ENCODE measurements around the gene ZNF503. TPM values are rescaled to one million over a fixed set of nuclear protein-coding genes. Genes with fewer than 3 reads are reported as not detected.
A peak's percentile ranks its signal among the peaks of the same experiment; 100 is the strongest.

Gene ZNF503
- total and polyA plus RNA-seq, 2 of the 8 experiments (the other 6 are each of a cell fraction or from before 2014, with no cell fraction given) = 0.03 to 0.13 TPM

DNA sequence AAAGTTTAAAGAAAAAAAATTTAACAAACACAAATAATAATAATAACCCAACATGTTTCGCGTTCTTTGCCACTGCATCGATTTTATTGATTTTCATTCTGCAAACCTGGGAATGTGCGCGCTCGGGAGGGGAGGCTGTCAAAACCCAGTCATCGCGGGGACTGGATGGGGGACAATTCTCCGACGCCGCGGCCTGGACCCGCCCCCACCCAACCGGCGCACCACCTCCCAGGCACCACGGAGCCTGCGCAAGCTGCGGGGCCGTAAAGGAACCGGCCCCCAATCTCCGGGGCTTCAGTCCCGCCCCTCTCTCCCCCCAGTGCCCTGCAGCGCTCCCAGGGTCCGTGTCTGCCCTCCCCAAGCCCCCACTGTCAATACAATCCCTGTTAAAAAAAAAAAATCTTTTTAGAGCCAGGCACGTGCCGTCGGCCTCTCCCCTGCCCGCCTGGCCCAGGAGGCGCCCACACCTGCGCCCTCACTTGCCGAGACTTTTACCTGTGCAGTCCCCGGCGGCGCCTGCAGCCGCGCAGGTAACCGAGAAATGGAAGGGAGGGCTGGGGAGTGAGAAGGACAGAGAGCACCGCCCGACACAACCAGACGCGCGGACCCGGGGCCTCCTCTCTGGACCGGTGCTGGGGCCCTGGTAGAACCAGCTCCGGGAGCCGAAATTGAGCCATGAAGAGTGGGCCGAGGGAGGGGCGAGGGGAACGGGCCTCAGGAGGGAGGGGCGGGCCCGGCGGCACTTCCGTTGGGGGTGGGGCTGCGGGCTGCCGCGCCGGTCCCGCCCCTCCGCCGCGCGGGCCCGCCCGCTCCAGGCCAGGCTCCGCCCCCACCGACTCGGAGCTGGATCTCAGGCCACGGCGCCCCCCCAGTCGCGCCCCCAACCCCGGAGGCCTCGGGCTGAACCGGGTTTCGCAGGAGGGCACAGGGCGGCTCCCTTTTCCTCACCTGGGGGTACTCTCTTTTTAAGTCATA is 7.6 kb upstream of the ZNF503 start:
- POLR2A ChIA-PET (ENCODE audit: partially characterized antibody) = interaction anchor here (1.1 to 1.4 kb wide), 2 partner anchors 10 to 13 kb away, joined by 4 read pairs; no protein-coding TSS in a partner anchor
- peaks cover 7% of the 10 kb centered on the region; the same call in 1 of the 2 replicates for H3K23me2 ChIP-seq (ENCODE audit: low read depth, low read length)
- 1% methylated on average over 23 of the region's 76 CpGs; no CpG with 5 or more reads in 1 of the 2 experiments for WGBS, 2 experiments (ENCODE audit: extremely low coverage in 1 of 2, insufficient coverage in 1 of 2, insufficient read length in 1 of 2, insufficient replicate concordance in 2 of 2, low coverage in 1 of 2, low lambda C conversion rate in 2 of 2, missing lambda C conversion rate in 1 of 2)
- H2BK5ac ChIP-seq (ENCODE audit: low read depth, low read length) = no peak overlapping the region
- H4K20me1 ChIP-seq (replicated peaks in 1 of 2; ENCODE audit: control insufficient read depth in 1 of 2, insufficient read depth in 2 of 2, low read length in 2 of 2) = peaks cover 18 to 21% of the 10 kb centered on the region in 2 experiments
- H2BK12ac ChIP-seq (ENCODE audit: low read depth, low read length) = 0 out of 2 replicates have a peak overlapping the region, but pooled peaks have one; percentile 9
- H2AK5ac ChIP-seq (ENCODE audit: low read depth, low read length) = no peak overlapping the region
- peaks cover 0 to 10% (median 0%) of the 10 kb centered on the region in 4 experiments; a peak in 1 of 8 replicates for H3K36me3 ChIP-seq (ENCODE audit: control insufficient read depth in 2 of 4, insufficient read depth in 4 of 4, low read length in 3 of 4)
- no peak overlapping the region for H3K23ac ChIP-seq (ENCODE audit: insufficient read length)
- FAIRE-seq = no peak
- no peak overlapping the region for H3K4ac ChIP-seq (replicated peaks; ENCODE audit: insufficient read length, low read depth, low read length)
- no peak overlapping the region for H4K5ac ChIP-seq (ENCODE audit: insufficient read length, low read depth, low read length)
- H3K4me2 ChIP-seq (ENCODE audit: insufficient read depth in 1 of 2, low read depth in 2 of 2, low read length in 2 of 2) = peak overlapping the region; percentile 82 to 92
- H4K91ac ChIP-seq (replicated peaks; ENCODE audit: insufficient read length, low read length) = no peak overlapping the region
- H2BK15ac ChIP-seq (ENCODE audit: low read length) = no peak overlapping the region
- no peaks in the 10 kb centered on the region for H3K79me2 ChIP-seq (ENCODE audit: control insufficient read depth in 1 of 2, insufficient read depth in 2 of 2, low read length in 2 of 2)
- no peak overlapping the region for H2BK20ac ChIP-seq (ENCODE audit: low read length)
- no peaks in the 10 kb centered on the region; a peak in 1 of 4 replicates for H3K9me3 ChIP-seq (ENCODE audit: insufficient read depth in 2 of 2, low read depth in 1 of 2, low read length in 1 of 2)
- no peak overlapping the region; the same call in 1 of the 2 replicates for H4K8ac ChIP-seq (ENCODE audit: extremely low read depth, insufficient read depth, low read length)
- H2BK120ac ChIP-seq (replicated peaks; ENCODE audit: low read depth, low read length) = no peak overlapping the region
- peaks cover 77 to 99% (median 95%) of the 10 kb centered on the region in 4 experiments for H3K27me3 ChIP-seq (replicated peaks in 1 of 4; ENCODE audit: control insufficient read depth in 3 of 4, extremely low read depth in 1 of 4, insufficient read depth in 3 of 4, low read length in 3 of 4)
- H2AFZ ChIP-seq (ENCODE audit: low read length) = peak overlapping the region; percentile 70; the same call in 1 of the 2 replicates
- no peaks in the 10 kb centered on the region for H3K79me1 ChIP-seq (ENCODE audit: low read depth, low read length)
- no peak overlapping the region; the same call in 1 of the 2 replicates for H3K18ac ChIP-seq (ENCODE audit: extremely low read depth, low read length)
- H3K56ac ChIP-seq (replicated peaks; ENCODE audit: insufficient read length, low read depth, low read length) = no peak overlapping the region
- CTCF ChIA-PET (ENCODE audit: partially characterized antibody) = interaction anchor here (0.6 to 2.1 kb wide), 3 partner anchors 10 to 291 kb away, joined by 3 to 7 read pairs (median 3); no protein-coding TSS in a partner anchor
- H3K9ac ChIP-seq (replicated peaks in 1 of 4; ENCODE audit: extremely low read depth in 1 of 4, low read depth in 3 of 4, low read length in 3 of 4) = no peak overlapping the region; a peak in 1 of 7 replicates
- H3K27ac ChIP-seq (ENCODE audit: low read depth, low read length) = no peak overlapping the region
- H3K4me1 ChIP-seq (replicated peaks in 1 of 4; ENCODE audit: control insufficient read depth in 3 of 4, insufficient read depth in 4 of 4, low read length in 3 of 4) = peaks cover 8 to 23% (median 13%) of the 10 kb centered on the region in 4 experiments
- peak overlapping the region; percentile 67 to 82 (median 72) for H3K4me3 ChIP-seq (ENCODE audit: extremely low read depth in 1 of 4, insufficient read depth in 2 of 4, low read depth in 3 of 4, low read length in 4 of 4)
- peak in 1 of 2 experiments; percentile 86 for DNase-seq (ENCODE audit: low read depth in 1 of 2, low spot score in 2 of 2)
- no peak overlapping the region for H3K14ac ChIP-seq (ENCODE audit: insufficient read length)
- TF ChIP-seq HDAC2 (IDR thresholded peaks at IDR 0.05; ENCODE audit: borderline replicate concordance in 1 of 2, low read depth in 2 of 2, low read length in 2 of 2) = no peak
- no peak for TF ChIP-seq SIN3A (conservative IDR thresholded peaks at IDR 0.05 in 1 of 2, IDR thresholded peaks at IDR 0.05 in 1 of 2; ENCODE audit: low read depth in 1 of 2, low read length in 2 of 2)
- TF ChIP-seq, protein P1, sequence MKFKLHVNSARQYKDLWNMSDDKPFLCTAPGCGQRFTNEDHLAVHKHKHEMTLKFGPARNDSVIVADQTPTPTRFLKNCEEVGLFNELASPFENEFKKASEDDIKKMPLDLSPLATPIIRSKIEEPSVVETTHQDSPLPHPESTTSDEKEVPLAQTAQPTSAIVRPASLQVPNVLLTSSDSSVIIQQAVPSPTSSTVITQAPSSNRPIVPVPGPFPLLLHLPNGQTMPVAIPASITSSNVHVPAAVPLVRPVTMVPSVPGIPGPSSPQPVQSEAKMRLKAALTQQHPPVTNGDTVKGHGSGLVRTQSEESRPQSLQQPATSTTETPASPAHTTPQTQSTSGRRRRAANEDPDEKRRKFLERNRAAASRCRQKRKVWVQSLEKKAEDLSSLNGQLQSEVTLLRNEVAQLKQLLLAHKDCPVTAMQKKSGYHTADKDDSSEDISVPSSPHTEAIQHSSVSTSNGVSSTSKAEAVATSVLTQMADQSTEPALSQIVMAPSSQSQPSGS (IDR thresholded peaks at IDR 0.05; ENCODE audit: low read length) = no peak
- peak; percentile 4; the same call in 1 of the 2 replicates for TF ChIP-seq EGR1 (IDR thresholded peaks at IDR 0.05; ENCODE audit: borderline replicate concordance, low read depth, low read length)
- no peak for TF ChIP-seq BCL11A (IDR thresholded peaks at IDR 0.05; ENCODE audit: low read depth in 2 of 2, low read length in 2 of 2)
- TF ChIP-seq RXRA (IDR thresholded peaks at IDR 0.05; ENCODE audit: insufficient read depth, low read depth, low read length) = no peak
- TF ChIP-seq GTF2F1 (IDR thresholded peaks at IDR 0.05; ENCODE audit: borderline replicate concordance, low read depth, low read length) = no peak
